ENCODE results near the gene SNX5. TPM values are rescaled to one million over a fixed set of nuclear protein-coding genes. Genes with fewer than 3 reads are reported as not detected.
A peak's percentile ranks its signal among the peaks of the same experiment; 100 is the strongest.

The SNX5 gene
- polyA plus RNA-seq, 4 donors, result 67.8 to 295 (median 79.1) TPM

GRCh38 chr20:17933121-17933520, 35.5 kb downstream of the SNX5 start:
- WGBS, 3 donors, result 60 to 81% (median 80%) methylated on average over 1 of the region's 1 CpG

GRCh38 chr20:17932396-17932795, 36.2 kb downstream of the SNX5 start:
- Histone ChIP-seq H3K4me1 (ENCODE audit: control insufficient read depth in 3 of 3, insufficient read depth in 2 of 3, low read depth in 1 of 3, low read length in 2 of 3) (peaks cover 0 to 49% (median 3%) of the 10 kb centered on the region in 3 donors), H3K27me3 (ENCODE audit: control insufficient read depth in 3 of 3, insufficient read depth in 3 of 3, low read length in 3 of 3) (no peaks in the 10 kb centered on the region), H3K4me3 (ENCODE audit: low read depth in 1 of 3, low read length in 3 of 3) (no peak overlapping the region), H3K36me3 (ENCODE audit: control insufficient read depth in 3 of 3, insufficient read depth in 2 of 3, low read depth in 1 of 3, low read length in 3 of 3) (no peaks in the 10 kb centered on the region), H3K9me3 (ENCODE audit: control insufficient read depth in 2 of 2, insufficient read depth in 1 of 2, low read depth in 1 of 2, low read length in 1 of 2) (peaks cover 2 to 6% of the 10 kb centered on the region in 2 donors), H3K27ac (ENCODE audit: low read depth in 1 of 3, low read length in 2 of 3) (no peak overlapping the region)
- DNase-seq (no peak), FAIRE-seq (no peak)
- WGBS, 3 donors, result 88 to 95% (median 90%) methylated on average over 5 of the region's 5 CpGs

More at GRCh38 chr20:17933121-17933520, 35.5 kb downstream of the SNX5 start:
- Histone ChIP-seq H3K36me3 (ENCODE audit: control insufficient read depth in 3 of 3, insufficient read depth in 2 of 3, low read depth in 1 of 3, low read length in 3 of 3) (no peaks in the 10 kb centered on the region), H3K9me3 (ENCODE audit: control insufficient read depth in 2 of 2, insufficient read depth in 1 of 2, low read depth in 1 of 2, low read length in 1 of 2) (peaks cover 2 to 6% of the 10 kb centered on the region in 2 donors), H3K27ac (ENCODE audit: low read depth in 1 of 3, low read length in 2 of 3) (no peak overlapping the region), H3K4me3 (ENCODE audit: low read depth in 1 of 3, low read length in 3 of 3) (no peak overlapping the region), H3K27me3 (ENCODE audit: control insufficient read depth in 3 of 3, insufficient read depth in 3 of 3, low read length in 3 of 3) (no peaks in the 10 kb centered on the region), H3K4me1 (ENCODE audit: control insufficient read depth in 3 of 3, insufficient read depth in 2 of 3, low read depth in 1 of 3, low read length in 2 of 3) (peaks cover 0 to 49% (median 3%) of the 10 kb centered on the region in 3 donors)
- no peak for FAIRE-seq
- no peak for DNase-seq

DNA sequence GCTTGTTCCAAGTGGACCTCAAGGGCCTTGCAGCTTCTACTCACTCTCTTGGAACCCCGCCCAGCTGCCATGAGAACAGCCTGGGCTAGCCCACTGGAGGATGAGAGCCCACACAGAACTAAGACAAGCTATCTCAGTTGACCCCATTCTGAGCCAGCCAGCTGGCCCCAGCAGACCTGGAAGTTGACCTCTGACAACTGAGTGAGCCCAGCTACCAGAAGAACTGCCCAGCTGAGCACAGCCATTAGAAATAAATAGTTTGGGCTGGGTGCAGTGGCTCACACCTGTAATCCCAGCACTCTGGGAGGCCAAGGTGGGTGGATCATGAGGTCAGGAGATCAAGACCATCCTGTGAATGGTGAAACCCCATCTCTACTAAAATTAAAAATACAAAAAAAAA, 37.1 kb downstream of the SNX5 start:
- peaks cover 0 to 44% (median 3%) of the 10 kb centered on the region in 3 donors for H3K4me1 ChIP-seq (ENCODE audit: control insufficient read depth in 3 of 3, insufficient read depth in 2 of 3, low read depth in 1 of 3, low read length in 2 of 3)
- no peak overlapping the region for H3K27ac ChIP-seq (ENCODE audit: low read depth in 1 of 3, low read length in 2 of 3)
- H3K36me3 ChIP-seq (ENCODE audit: control insufficient read depth in 3 of 3, insufficient read depth in 2 of 3, low read depth in 1 of 3, low read length in 3 of 3), result no peaks in the 10 kb centered on the region
- H3K9me3 ChIP-seq (ENCODE audit: control insufficient read depth in 2 of 2, insufficient read depth in 1 of 2, low read depth in 1 of 2, low read length in 1 of 2), result peaks cover 2 to 6% of the 10 kb centered on the region in 2 donors
- WGBS, 3 donors, result 90 to 95% (median 92%) methylated on average over 1 of the region's 1 CpG
- DNase-seq (no peak), FAIRE-seq (no peak)
- H3K27me3 ChIP-seq (ENCODE audit: control insufficient read depth in 3 of 3, insufficient read depth in 3 of 3, low read length in 3 of 3), result no peaks in the 10 kb centered on the region
- no peak overlapping the region for H3K4me3 ChIP-seq (ENCODE audit: low read depth in 1 of 3, low read length in 3 of 3)

- Histone ChIP-seq H3K4me1 (ENCODE audit: control insufficient read depth in 3 of 3, insufficient read depth in 2 of 3, low read depth in 1 of 3, low read length in 2 of 3) (peaks cover 0 to 51% (median 5%) of the 10 kb centered on the region in 3 donors), H3K27ac (ENCODE audit: low read depth in 1 of 3, low read length in 2 of 3) (peak overlapping the region in 2 of 3 donors; percentile 43 to 77)
These were observed 39.8 kb downstream of the SNX5 start for GRCh38 chr20:17928633-17929311.

DNA sequence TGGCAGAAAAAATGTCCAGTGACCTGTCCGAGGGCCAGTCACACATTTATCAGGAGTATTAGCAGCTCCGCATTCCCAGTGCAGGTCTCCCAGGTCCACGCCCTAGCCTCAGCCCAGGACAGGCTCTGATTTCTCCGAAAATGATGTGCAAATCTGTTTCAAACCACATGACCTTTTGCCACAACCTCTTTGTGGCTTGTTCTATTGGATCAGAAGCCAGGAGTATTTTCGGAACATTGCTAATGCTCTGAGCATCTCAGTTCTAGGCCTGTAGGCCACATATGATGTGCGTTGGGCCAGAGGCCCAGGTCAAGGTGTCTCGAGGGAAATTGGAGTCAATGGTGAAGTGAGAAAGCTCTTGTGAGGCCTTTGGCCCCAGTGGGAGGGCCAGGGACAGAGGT, 40.4 kb downstream of the SNX5 start:
- no peaks in the 10 kb centered on the region for H3K27me3 ChIP-seq (ENCODE audit: control insufficient read depth in 3 of 3, insufficient read depth in 3 of 3, low read length in 3 of 3)
- DNase-seq (no peak), FAIRE-seq (no peak)
- H3K4me1 ChIP-seq (ENCODE audit: control insufficient read depth in 3 of 3, insufficient read depth in 2 of 3, low read depth in 1 of 3, low read length in 2 of 3), result peaks cover 0 to 45% (median 5%) of the 10 kb centered on the region in 3 donors
- WGBS, 3 donors, result 73 to 84% (median 77%) methylated on average over 7 of the region's 7 CpGs
- H3K36me3 ChIP-seq (ENCODE audit: control insufficient read depth in 3 of 3, insufficient read depth in 2 of 3, low read depth in 1 of 3, low read length in 3 of 3), result no peaks in the 10 kb centered on the region
- H3K4me3 ChIP-seq (ENCODE audit: low read depth in 1 of 3, low read length in 3 of 3), result no peak overlapping the region
- H3K27ac ChIP-seq (ENCODE audit: low read depth in 1 of 3, low read length in 2 of 3), result peak overlapping the region in 2 of 3 donors; percentile 40 to 77
- H3K9me3 ChIP-seq (ENCODE audit: control insufficient read depth in 2 of 2, insufficient read depth in 1 of 2, low read depth in 1 of 2, low read length in 1 of 2), result peaks cover 2 to 6% of the 10 kb centered on the region in 2 donors

More at GRCh38 chr20:17928633-17929311, 39.8 kb downstream of the SNX5 start:
- peak; percentile 57 to 87 for DNase-seq
- FAIRE-seq, result no peak
- WGBS, 3 donors, result 16 to 62% (median 34%) methylated on average over 18 to 22 of the region's 22 CpGs
- Histone ChIP-seq H3K4me3 (ENCODE audit: low read depth in 1 of 3, low read length in 3 of 3) (no peak overlapping the region), H3K9me3 (ENCODE audit: control insufficient read depth in 2 of 2, insufficient read depth in 1 of 2, low read depth in 1 of 2, low read length in 1 of 2) (peaks cover 2 to 6% of the 10 kb centered on the region in 2 donors), H3K36me3 (ENCODE audit: control insufficient read depth in 3 of 3, insufficient read depth in 2 of 3, low read depth in 1 of 3, low read length in 3 of 3) (no peaks in the 10 kb centered on the region), H3K27me3 (ENCODE audit: control insufficient read depth in 3 of 3, insufficient read depth in 3 of 3, low read length in 3 of 3) (no peaks in the 10 kb centered on the region)

- H3K4me1 ChIP-seq (ENCODE audit: control insufficient read depth in 3 of 3, insufficient read depth in 2 of 3, low read depth in 1 of 3, low read length in 2 of 3), result peaks cover 0 to 45% (median 5%) of the 10 kb centered on the region in 3 donors
- H3K4me3 ChIP-seq (ENCODE audit: low read depth in 1 of 3, low read length in 3 of 3), result no peak overlapping the region
- no peak for DNase-seq
- no peaks in the 10 kb centered on the region for H3K9me3 ChIP-seq (ENCODE audit: control insufficient read depth in 2 of 2, insufficient read depth in 1 of 2, low read depth in 1 of 2, low read length in 1 of 2)
- H3K27ac ChIP-seq (ENCODE audit: low read depth in 1 of 3, low read length in 2 of 3), result peak overlapping the region in 2 of 3 donors; percentile 9 to 52
- H3K36me3 ChIP-seq (ENCODE audit: control insufficient read depth in 3 of 3, insufficient read depth in 2 of 3, low read depth in 1 of 3, low read length in 3 of 3), result no peaks in the 10 kb centered on the region
- no peaks in the 10 kb centered on the region for H3K27me3 ChIP-seq (ENCODE audit: control insufficient read depth in 3 of 3, insufficient read depth in 3 of 3, low read length in 3 of 3)
- 29 to 44% (median 43%) methylated on average over 1 of the region's 1 CpG for WGBS, 3 donors
- no peak for FAIRE-seq
These were observed 42.7 kb downstream of the SNX5 start for GRCh38 chr20:17925940-17926300.

DNA sequence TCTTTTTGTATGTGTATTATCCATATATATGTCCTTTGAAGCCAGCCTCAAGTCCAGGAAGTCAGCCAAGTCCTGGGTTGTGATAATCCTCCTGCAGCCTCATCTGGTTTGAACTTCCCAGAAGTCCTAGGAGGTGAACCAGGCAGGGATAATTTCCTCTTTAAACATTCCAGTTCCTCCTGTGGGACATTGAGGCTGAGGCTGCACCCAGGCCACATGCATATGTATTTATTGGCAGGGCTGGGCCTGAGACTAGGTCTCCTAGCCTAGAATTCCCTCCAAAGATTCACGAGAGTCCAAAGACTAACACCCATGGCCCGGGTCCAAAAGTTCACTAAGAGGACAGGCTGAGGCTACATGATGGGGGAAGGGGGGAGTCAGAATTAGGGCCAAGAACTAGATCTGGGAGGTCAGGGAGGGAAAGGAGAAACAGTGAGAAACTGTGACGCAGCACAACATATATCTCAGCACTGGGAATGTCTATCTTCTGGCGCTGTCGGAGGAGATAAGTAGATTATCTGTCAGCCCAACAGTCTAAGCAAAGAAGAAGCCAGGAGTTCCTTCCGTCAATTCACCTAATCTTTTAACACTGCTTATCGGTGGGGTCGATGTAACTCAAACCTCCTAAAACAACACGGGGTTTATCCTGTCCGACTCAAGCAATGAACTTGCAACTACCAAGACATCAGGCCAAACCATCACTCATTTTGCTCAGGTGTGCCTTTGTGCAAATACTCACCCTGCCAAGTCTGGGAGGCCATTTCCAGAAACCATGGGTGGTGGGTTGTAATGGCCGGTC, 43.3 kb downstream of the SNX5 start:
- Histone ChIP-seq H3K27ac (ENCODE audit: low read depth in 1 of 3, low read length in 2 of 3) (peak overlapping the region in 2 of 3 donors; percentile 52 to 64), H3K9me3 (ENCODE audit: control insufficient read depth in 2 of 2, insufficient read depth in 1 of 2, low read depth in 1 of 2, low read length in 1 of 2) (no peaks in the 10 kb centered on the region), H3K4me1 (ENCODE audit: control insufficient read depth in 3 of 3, insufficient read depth in 2 of 3, low read depth in 1 of 3, low read length in 2 of 3) (peaks cover 0 to 45% (median 5%) of the 10 kb centered on the region in 3 donors), H3K4me3 (ENCODE audit: low read depth in 1 of 3, low read length in 3 of 3) (no peak overlapping the region), H3K36me3 (ENCODE audit: control insufficient read depth in 3 of 3, insufficient read depth in 2 of 3, low read depth in 1 of 3, low read length in 3 of 3) (no peaks in the 10 kb centered on the region), H3K27me3 (ENCODE audit: control insufficient read depth in 3 of 3, insufficient read depth in 3 of 3, low read length in 3 of 3) (no peaks in the 10 kb centered on the region)
- 17 to 48% (median 29%) methylated on average over 11 of the region's 11 CpGs for WGBS, 3 donors
- FAIRE-seq, result no peak
- DNase-seq, result peak; percentile 81 to 86

DNA sequence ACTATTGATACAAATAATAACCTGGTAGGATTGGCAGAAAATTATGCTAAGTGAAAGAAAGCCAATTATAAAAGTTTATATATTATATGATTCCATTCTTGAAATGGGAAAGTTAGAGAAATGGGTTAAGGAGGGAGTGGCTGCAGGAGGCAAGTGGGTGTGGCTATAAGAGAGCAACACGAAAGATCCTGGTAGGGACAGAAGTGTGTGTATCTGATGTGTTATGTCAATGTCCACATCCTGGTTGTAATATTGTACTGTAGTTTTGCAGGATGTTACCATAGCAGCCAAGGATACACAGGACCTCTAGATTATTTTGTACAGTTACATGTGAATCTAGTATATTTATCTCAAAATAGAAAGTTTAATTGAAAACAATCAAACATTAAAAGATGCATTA, 46.8 kb downstream of the SNX5 start:
- FAIRE-seq (no peak), DNase-seq (peak in 1 of 2 donors; percentile 53)
- 4 to 10% (median 5%) methylated on average over 1 of the region's 1 CpG for WGBS, 3 donors
- no peaks in the 10 kb centered on the region for H3K9me3 ChIP-seq (ENCODE audit: control insufficient read depth in 2 of 2, insufficient read depth in 1 of 2, low read depth in 1 of 2, low read length in 1 of 2)
- H3K4me3 ChIP-seq (ENCODE audit: low read depth in 1 of 3, low read length in 3 of 3), result no peak overlapping the region
- peaks cover 0 to 24% (median 3%) of the 10 kb centered on the region in 3 donors for H3K4me1 ChIP-seq (ENCODE audit: control insufficient read depth in 3 of 3, insufficient read depth in 2 of 3, low read depth in 1 of 3, low read length in 2 of 3)
- no peak overlapping the region for H3K27ac ChIP-seq (ENCODE audit: low read depth in 1 of 3, low read length in 2 of 3)
- no peaks in the 10 kb centered on the region for H3K36me3 ChIP-seq (ENCODE audit: control insufficient read depth in 3 of 3, insufficient read depth in 2 of 3, low read depth in 1 of 3, low read length in 3 of 3)
- H3K27me3 ChIP-seq (ENCODE audit: control insufficient read depth in 3 of 3, insufficient read depth in 3 of 3, low read length in 3 of 3), result no peaks in the 10 kb centered on the region

All from small intestine (tissue), 7 donors.